CD4-positive, alpha-beta memory T cell (primary cell): ENCODE measurements around the gene AFF4. TPM values are rescaled to one million over a fixed set of nuclear protein-coding genes. Genes with fewer than 3 reads are reported as not detected.

Experiments used
- CTCF ChIA-PET: fragments of 350-600 bp; sonication (Branson Sonifier 250); formaldehyde crosslinking; loops from one replicate; lab custom pipeline; 2021; ENCODE audit warnings: inconsistent platforms; ENCODE audit not compliant: partially characterized antibody; lab: Charles Lee
- POLR2A ChIA-PET: fragments of 350-600 bp; sonication (Branson Sonifier 250); formaldehyde crosslinking; loops from one replicate; lab custom pipeline; 2021; ENCODE audit not compliant: partially characterized antibody; lab: Charles Lee
- DNase-seq, 5 donors: peaks; one replicate each; pipeline versions ENCODE4 v3.0.0 to v3.0.0-alpha.2; 2020 to 2022; ENCODE audit warnings: mixed read lengths in 1 of 5
- H3K27ac ChIP-seq: one replicate; pipeline ENCODE4 v1.7.0; 2013; ENCODE audit warnings: low read depth, low read length
- H3K27me3 ChIP-seq: 2 replicates; pipeline ENCODE4 v1.7.0; 2013; ENCODE audit warnings: mild to moderate bottlenecking, low read length, moderate library complexity; ENCODE audit not compliant: insufficient read depth
- H3K36me3 ChIP-seq: 2 replicates; pipeline ENCODE4 v1.7.0; 2013; ENCODE audit warnings: mild to moderate bottlenecking, low read length, moderate library complexity; ENCODE audit not compliant: insufficient read depth
- H3K4me1 ChIP-seq: 2 replicates; pipeline ENCODE4 v1.7.0; 2013; ENCODE audit warnings: mild to moderate bottlenecking, low read length, moderate library complexity; ENCODE audit not compliant: insufficient read depth
- H3K4me3 ChIP-seq, 2 donors: one replicate each; pipeline ENCODE4 v1.7.0; 2013; ENCODE audit warnings: low read length in 2 of 2, mild to moderate bottlenecking in 1 of 2
- H3K9me3 ChIP-seq, 2 donors: one replicate each; pipeline ENCODE4 v1.7.0; 2013; ENCODE audit warnings: low read length in 2 of 2, control low read depth in 1 of 2; ENCODE audit not compliant: control insufficient read depth in 1 of 2
- H3K27ac Mint-ChIP-seq, 7 donors: one replicate each; pipeline ENCODE4 v1.8.0; 2020 to 2021; ENCODE audit warnings: mixed read lengths in 7 of 7, mild to moderate bottlenecking in 6 of 7, inconsistent platforms in 3 of 7, moderate library complexity in 3 of 7
- H3K27me3 Mint-ChIP-seq, 2 donors: one replicate each; pipeline ENCODE4 v1.8.0; 2020 to 2021; ENCODE audit warnings: mixed read lengths in 2 of 2
- H3K36me3 Mint-ChIP-seq, 2 donors: one replicate each; pipeline ENCODE4 v1.8.0; 2020 to 2021; ENCODE audit warnings: mixed read lengths in 2 of 2, inconsistent platforms in 1 of 2, mild to moderate bottlenecking in 1 of 2
- H3K4me1 Mint-ChIP-seq, 4 donors: one replicate each; pipeline ENCODE4 v1.8.0; 2020 to 2021; ENCODE audit warnings: mixed read lengths in 4 of 4, mild to moderate bottlenecking in 1 of 4
- H3K4me3 Mint-ChIP-seq, 8 donors: one replicate each; pipeline ENCODE4 v1.8.0; 2020 to 2021; ENCODE audit warnings: mixed read lengths in 8 of 8, mild to moderate bottlenecking in 7 of 8, moderate library complexity in 6 of 8, inconsistent platforms in 3 of 8
- H3K9me3 Mint-ChIP-seq, 8 donors: one replicate each; pipeline ENCODE4 v1.8.0; 2020 to 2021; ENCODE audit warnings: mixed read lengths in 8 of 8, mild to moderate bottlenecking in 5 of 8, inconsistent platforms in 3 of 8, moderate library complexity in 1 of 8
- intact Hi-C: fragments of 100-400 bp; cut with micrococcal nuclease; formaldehyde crosslinking; loops from one replicate; pipeline ENCODE4 v1.15.1; 2023
- polyA plus RNA-seq, 2 donors: library from polyadenylated mRNA; unstranded; fragments of 300-500 nt; fragmentation: Illumina TruSeq; gene quantifications; one replicate each; pipeline ENCODE4 v1.2.3, GENCODE V29; 2021
- total RNA-seq, 2 experiments: library from RNA; stranded (reverse); gene quantifications; one replicate each; pipeline ENCODE4 v1.2.3, GENCODE V29; 2021

The AFF4 gene
- total and polyA plus RNA-seq, 4 experiments from 2014 or later = 14.1 to 61.6 (median 42.2) TPM

- H3K4me1 Mint-ChIP-seq = peaks cover 5 to 14% (median 8%) of the 10 kb centered on the region in 4 donors
- Histone ChIP-seq H3K27me3 (peaks cover 2% of the 10 kb centered on the region), H3K4me1 (no peaks in the 10 kb centered on the region), H3K27ac (no peak overlapping the region), H3K36me3 (no peaks in the 10 kb centered on the region), H3K4me3 (no peak overlapping the region), H3K9me3 (no peaks in the 10 kb centered on the region)
- DNase-seq = no peak
- H3K27me3 Mint-ChIP-seq = peaks cover 18 to 43% of the 10 kb centered on the region in 2 donors
- H3K9me3 Mint-ChIP-seq = no peaks in the 10 kb centered on the region
- CTCF ChIA-PET = interaction anchor here (1.7 to 4.1 kb wide), 4 partner anchors 11 to 52 kb away, joined by 6 to 42 read pairs (median 12); no protein-coding TSS in a partner anchor
- peak overlapping the region in 2 of 7 donors; percentile 11 to 24 for H3K27ac Mint-ChIP-seq
- peak overlapping the region; percentile 62 to 85 (median 76) for H3K4me3 Mint-ChIP-seq
- POLR2A ChIA-PET = no interaction called here
- intact Hi-C loops = no loop called here
- no peaks in the 10 kb centered on the region for H3K36me3 Mint-ChIP-seq
These were observed 132.2 kb downstream of the AFF4 start for GRCh38 chr5:132831095-132831860.

DNA sequence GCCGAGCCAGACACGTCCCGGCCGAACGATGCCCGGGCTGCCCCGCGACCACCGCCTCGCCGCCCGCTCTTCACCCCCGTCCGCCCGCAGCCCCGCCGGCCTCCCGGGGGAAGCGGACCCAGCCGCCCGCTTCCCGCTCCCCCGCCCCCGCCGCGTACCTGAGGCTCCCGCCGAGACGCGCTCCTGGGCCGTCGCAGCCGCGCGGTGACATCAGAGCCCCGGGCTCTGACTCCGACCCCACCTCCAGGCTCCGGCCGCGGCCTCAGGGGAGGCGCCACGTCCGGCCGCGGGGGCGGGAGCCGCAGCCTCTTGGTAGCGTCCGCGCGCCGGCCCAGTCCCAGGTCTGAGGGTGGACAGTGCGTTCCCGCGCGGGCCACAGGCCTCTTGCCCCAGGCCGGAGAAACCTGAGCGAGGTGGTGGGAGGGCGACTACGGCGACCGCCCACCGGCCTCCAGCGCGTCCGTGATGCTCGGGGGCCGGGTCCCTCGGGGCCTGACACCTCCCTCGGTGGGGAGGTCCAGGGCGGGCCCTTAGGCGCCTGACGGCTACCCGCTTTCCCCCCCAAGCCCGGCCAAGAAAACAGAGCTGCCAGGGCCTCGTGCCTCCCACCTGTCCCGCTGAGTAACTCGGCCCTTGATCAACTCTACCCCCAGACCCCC is 132.9 kb downstream of the AFF4 start, which contains the start of gene SHROOM1:
SHROOM1 (minus strand) TSS at position 212 of the 659 bp plus-strand sequence. CDS start 4,507 bp downstream, outside the sequence.
- Histone ChIP-seq H3K27ac (no peak within 1 kb of the TSS), H3K9me3 (no peaks in the 10 kb centered on the region), H3K4me1 (no peaks in the 10 kb centered on the region), H3K27me3 (peaks cover 5% of the 10 kb centered on the region), H3K36me3 (no peaks in the 10 kb centered on the region), H3K4me3 (peak within 1 kb of the TSS in 1 of 2 donors; percentile 58)
- Mint-ChIP-seq H3K9me3 (no peaks in the 10 kb centered on the region), H3K36me3 (no peaks in the 10 kb centered on the region), H3K27ac (peak within 1 kb of the TSS in 4 of 7 donors; percentile 24 to 83 (median 70)), H3K27me3 (peaks cover 19 to 45% of the 10 kb centered on the region in 2 donors), H3K4me1 (peaks cover 5 to 14% (median 8%) of the 10 kb centered on the region in 4 donors), H3K4me3 (peak within 1 kb of the TSS; percentile 86 to 92 (median 90))
- DNase-seq = peak in 1 of 5 donors; percentile 19
- ChIA-PET POLR2A (interaction anchor here (2.3 to 2.6 kb wide), 2 partner anchors 10 to 53 kb away, joined by 7 to 9 read pairs; no protein-coding TSS in a partner anchor), CTCF (interaction anchor here (1.7 to 4.1 kb wide), 8 partner anchors 10 to 61 kb away, joined by 5 to 42 read pairs (median 8); no protein-coding TSS in a partner anchor)
- intact Hi-C loops = loop anchor here (1.0 kb wide), 1 partner anchor 53 kb away; no protein-coding TSS in a partner anchor

DNA sequence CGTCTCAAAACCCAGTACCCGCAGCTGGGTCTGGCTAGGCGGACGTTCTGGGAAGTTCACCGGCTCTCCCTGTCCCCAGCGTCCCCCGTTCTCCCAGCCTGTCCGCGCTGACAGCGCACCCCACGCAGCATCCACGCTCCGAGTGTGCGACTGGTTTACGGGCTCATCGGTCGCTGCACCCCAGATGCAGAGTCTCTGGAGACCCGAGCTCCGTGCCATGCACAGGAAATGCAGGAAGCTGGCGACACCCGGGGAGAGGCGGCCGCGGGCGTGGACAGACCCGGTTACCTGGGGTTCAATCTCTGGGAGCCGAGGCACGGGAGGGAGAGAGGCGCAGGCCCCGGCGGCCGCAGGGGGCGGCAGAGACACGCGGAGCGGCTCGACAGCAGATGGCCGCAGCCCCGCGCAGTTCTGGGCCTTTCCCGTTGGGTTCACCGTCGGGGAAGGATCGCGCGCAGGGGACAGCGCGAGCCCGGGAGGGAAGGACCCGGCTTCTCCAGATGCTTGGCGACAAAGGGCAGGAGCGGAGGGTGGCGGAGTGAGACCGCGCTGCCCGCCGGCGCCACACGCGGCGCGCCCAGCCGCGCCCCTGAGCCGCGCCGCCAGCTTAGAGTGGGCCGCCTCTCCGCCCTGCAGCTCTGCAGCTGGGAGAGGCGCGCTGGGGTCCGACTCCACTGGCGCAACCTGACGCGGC is 133.5 kb downstream of the AFF4 start:
- peak; percentile 65 to 71 (median 68) for DNase-seq
- H3K4me1 ChIP-seq = no peaks in the 10 kb centered on the region
- H3K4me1 Mint-ChIP-seq = peaks cover 5 to 14% (median 8%) of the 10 kb centered on the region in 4 donors
- peak overlapping the region; percentile 86 to 92 (median 90) for H3K4me3 Mint-ChIP-seq
- peak overlapping the region in 4 of 7 donors; percentile 12 to 83 (median 70) for H3K27ac Mint-ChIP-seq
- H3K9me3 Mint-ChIP-seq = no peaks in the 10 kb centered on the region
- ChIA-PET CTCF (interaction anchor here (1.0 to 4.1 kb wide), 13 partner anchors 9 to 61 kb away, joined by 3 to 42 read pairs (median 6); no protein-coding TSS in a partner anchor), POLR2A (interaction anchor here (1.7 to 2.6 kb wide), 3 partner anchors 10 to 53 kb away, joined by 7 to 9 read pairs (median 7); partner anchors contain the start of genes GDF9 and UQCRQ)
- H3K27me3 Mint-ChIP-seq = peaks cover 21 to 45% of the 10 kb centered on the region in 2 donors
- H3K27me3 ChIP-seq = peaks cover 8% of the 10 kb centered on the region
- H3K36me3 ChIP-seq = no peaks in the 10 kb centered on the region
- H3K9me3 ChIP-seq = no peaks in the 10 kb centered on the region
- H3K36me3 Mint-ChIP-seq = no peaks in the 10 kb centered on the region
- H3K27ac ChIP-seq = no peak overlapping the region
- peak overlapping the region in 1 of 2 donors; percentile 58 for H3K4me3 ChIP-seq
- intact Hi-C loops = loop anchor here (1.0 to 10.0 kb wide), 2 partner anchors 53 to 535 kb away; partner anchors contain the start of gene SLC22A4

GRCh38 chr5:132828846-132829494 is 134.5 kb downstream of the AFF4 start:
- intact Hi-C loops = loop anchor here (10.0 kb wide), 1 partner anchor 534 kb away; the partner anchor contains the start of gene SLC22A4

DNA sequence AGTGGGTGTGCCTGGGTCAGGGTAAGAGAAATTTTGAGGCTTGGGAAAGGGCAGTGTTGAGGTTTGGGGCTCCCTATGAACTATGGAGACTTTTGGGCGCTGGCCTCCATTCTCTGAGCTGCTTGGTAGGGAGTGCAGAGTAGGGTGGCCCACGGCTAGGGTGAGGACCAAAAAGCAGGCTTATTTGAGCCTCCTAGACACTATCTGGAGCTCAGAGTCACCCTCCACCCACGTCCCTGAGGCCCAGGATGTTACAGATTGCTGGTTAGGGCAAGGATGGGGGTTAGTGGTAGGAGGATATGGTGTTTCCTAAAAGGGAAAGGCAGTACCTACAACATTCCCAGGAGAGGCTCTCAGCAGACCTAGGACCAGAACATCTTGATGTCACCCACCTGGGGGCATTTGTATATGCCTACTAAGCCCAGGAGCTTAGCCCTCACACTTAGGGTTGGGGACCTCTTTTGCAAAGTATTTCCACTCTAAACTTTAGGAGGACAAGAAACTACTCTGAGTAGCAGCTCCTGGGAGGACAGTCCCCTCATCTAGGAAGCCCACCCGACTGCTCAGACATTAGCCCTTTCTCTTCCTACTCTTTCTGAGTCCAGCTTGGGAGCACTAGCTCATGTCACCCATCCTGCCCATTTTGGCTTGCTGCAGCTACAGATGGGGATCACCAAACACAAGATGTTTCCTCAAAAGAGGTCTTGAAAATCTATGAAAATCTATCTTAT is 135.3 kb downstream of the AFF4 start:
- H3K27ac Mint-ChIP-seq = peak overlapping the region in 2 of 7 donors; percentile 8 to 19
- H3K36me3 Mint-ChIP-seq = no peaks in the 10 kb centered on the region
- Histone ChIP-seq H3K9me3 (no peaks in the 10 kb centered on the region), H3K27ac (no peak overlapping the region), H3K36me3 (no peaks in the 10 kb centered on the region), H3K4me3 (no peak overlapping the region), H3K4me1 (no peaks in the 10 kb centered on the region), H3K27me3 (peaks cover 20% of the 10 kb centered on the region)
- intact Hi-C loops = loop anchor here (10.0 kb wide), 1 partner anchor 533 kb away; the partner anchor contains the start of gene SLC22A4
- POLR2A ChIA-PET = interaction anchor here (1.7 to 2.6 kb wide), 3 partner anchors 8 to 55 kb away, joined by 7 to 9 read pairs (median 7); partner anchors contain the start of genes GDF9 and UQCRQ
- H3K27me3 Mint-ChIP-seq = peaks cover 24 to 50% of the 10 kb centered on the region in 2 donors
- peak overlapping the region in 2 of 8 donors; percentile 13 to 59 for H3K4me3 Mint-ChIP-seq
- H3K9me3 Mint-ChIP-seq = no peaks in the 10 kb centered on the region
- DNase-seq = no peak
- CTCF ChIA-PET = interaction anchor here (0.6 to 4.1 kb wide), 10 partner anchors 8 to 301 kb away, joined by 3 to 42 read pairs (median 6); no protein-coding TSS in a partner anchor
- peaks cover 6 to 14% (median 8%) of the 10 kb centered on the region in 4 donors for H3K4me1 Mint-ChIP-seq

More at GRCh38 chr5:132828846-132829494, 134.5 kb downstream of the AFF4 start:
- Histone ChIP-seq H3K4me3 (no peak overlapping the region), H3K4me1 (no peaks in the 10 kb centered on the region), H3K27ac (no peak overlapping the region), H3K27me3 (peaks cover 17% of the 10 kb centered on the region), H3K9me3 (no peaks in the 10 kb centered on the region), H3K36me3 (no peaks in the 10 kb centered on the region)
- peaks cover 24 to 47% of the 10 kb centered on the region in 2 donors for H3K27me3 Mint-ChIP-seq
- ChIA-PET CTCF (interaction anchor here (0.8 to 4.1 kb wide), 16 partner anchors 8 to 302 kb away, joined by 3 to 42 read pairs (median 6); no protein-coding TSS in a partner anchor), POLR2A (interaction anchor here (1.7 to 2.6 kb wide), 3 partner anchors 9 to 54 kb away, joined by 7 to 9 read pairs (median 7); partner anchors contain the start of genes GDF9 and UQCRQ)
- peaks cover 5 to 14% (median 8%) of the 10 kb centered on the region in 4 donors for H3K4me1 Mint-ChIP-seq
- no peaks in the 10 kb centered on the region for H3K9me3 Mint-ChIP-seq
- no peak for DNase-seq
- no peaks in the 10 kb centered on the region for H3K36me3 Mint-ChIP-seq
- H3K4me3 Mint-ChIP-seq = peak overlapping the region; percentile 63 to 92 (median 81)
- peak overlapping the region in 1 of 7 donors; percentile 60 for H3K27ac Mint-ChIP-seq
